Spleen (tissue), 11 donors: ENCODE measurements around the gene G6PC1. TPM values are rescaled to one million over a fixed set of nuclear protein-coding genes. Genes with fewer than 3 reads are reported as not detected.

Experiments
- DNase-seq: peaks from one replicate; pipeline ENCODE4 v3.0.0-alpha.2; 2020
- H3K27ac ChIP-seq, 8 donors: fragments of 200-600 bp; sonication (generic) in 7 of 8; 1 replicate in 4 of 8; 2 replicates in 4 of 8; pipeline versions ENCODE4 v1.5.0 to v1.8.0; 2016 to 2021; ENCODE audit warnings: inconsistent platforms in 4 of 8, mild to moderate bottlenecking in 4 of 8, moderate library complexity in 1 of 8
- H3K27me3 ChIP-seq, 7 donors: fragments of 200-600 bp; sonication (generic) in 6 of 7; replicated peaks in 1 of 7; 1 replicate in 4 of 7; 2 replicates in 3 of 7; pipeline versions ENCODE4 v1.5.0 to v1.8.0; 2016 to 2021; ENCODE audit warnings: inconsistent platforms in 3 of 7, mild to moderate bottlenecking in 1 of 7
- H3K36me3 ChIP-seq, 6 donors: fragments of 200-600 bp; sonication (generic) in 5 of 6; 1 replicate in 4 of 6; 2 replicates in 2 of 6; pipeline versions ENCODE4 v1.5.0 to v1.8.0; 2016 to 2021; ENCODE audit warnings: inconsistent platforms in 2 of 6
- H3K4me1 ChIP-seq, 6 donors: fragments of 200-600 bp; sonication (generic) in 5 of 6; 1 replicate in 3 of 6; 2 replicates in 3 of 6; pipeline versions ENCODE4 v1.5.0 to v1.8.0; 2016 to 2021; ENCODE audit warnings: inconsistent platforms in 3 of 6
- H3K4me3 ChIP-seq, 8 donors: fragments of 200-600 bp; sonication (generic) in 7 of 8; 1 replicate in 4 of 8; 2 replicates in 4 of 8; pipeline versions ENCODE4 v1.5.0 to v1.8.0; 2016 to 2021; ENCODE audit warnings: inconsistent platforms in 4 of 8, mild to moderate bottlenecking in 4 of 8, moderate library complexity in 2 of 8
- H3K9me3 ChIP-seq, 8 donors: fragments of 200-600 bp; sonication (generic) in 7 of 8; 1 replicate in 4 of 8; 2 replicates in 4 of 8; pipeline versions ENCODE4 v1.5.0 to v1.8.0; 2016 to 2021; ENCODE audit warnings: inconsistent platforms in 4 of 8
- POLR2A ChIP-seq, 3 donors: fragments of 450-650 bp; IDR thresholded peaks; one replicate each; pipeline ENCODE4 v1.5.1; 2017; ENCODE audit warnings: antibody characterized with exemption in 3 of 3, mild to moderate bottlenecking in 1 of 3
- POLR2AphosphoS5 ChIP-seq, 3 donors: sonication (generic); formaldehyde crosslinking; IDR thresholded peaks; one replicate each; pipeline ENCODE4 v1.5.1; 2017; ENCODE audit warnings: antibody characterized with exemption in 3 of 3
- WGBS, 5 donors: extraction: QIAGEN DNeasy Blood & Tissue Kit in 3 of 5; methylation state at CpG; one replicate each; pipeline versions ENCODE4 v1.1.5 to v1.1.7; 2013 to 2018; 5-methylcytosine and 5-hydroxymethylcytosine counted together
- intact Hi-C: fragments of 100-400 bp; cut with DNase I; formaldehyde crosslinking; loops from one replicate; pipeline ENCODE4 v1.15.0; 2023; ENCODE audit warnings: low total_unique reads
- polyA plus RNA-seq, 3 donors: library from polyadenylated mRNA; stranded (reverse); fragments of 200-250 nt; gene quantifications; one replicate each; pipeline ENCODE4 v1.2.1, GENCODE V29; 2013
- total RNA-seq, 7 donors: library from RNA; depleted of rRNA in 3 of 7; stranded (reverse); fragments of >200 nt in 3 of 7; fragmentation: NEBNext Ultra II Directional in 4 of 7; extraction: Animal tissue kit (Norgen Biotek cat#: 25700) in 4 of 7; gene quantifications; one replicate each; pipeline versions ENCODE4 v1.1.0 to v1.2.1, GENCODE V29; 2016 to 2021
- TF ChIP-seq, protein P1 (sequence below), 11 experiments: fragments of 200-600 bp in 7 of 11; fragments of 450-650 bp in 4 of 11; sonication (generic) in 4 of 11; IDR thresholded peaks in 8 of 11; conservative IDR thresholded peaks in 3 of 11; 1 replicate in 7 of 11; 2 replicates in 4 of 11; pipeline versions ENCODE4 v1.4.0 to v1.8.0; 2016 to 2021; ENCODE audit warnings: antibody characterized with exemption in 11 of 11, inconsistent platforms in 4 of 11, mild to moderate bottlenecking in 1 of 11
- donor health status: healthy with polysubstance abuse.
- donor health status: DM: no; HTN: no; CAD: no; lungs with moderate emphysema.
- donor health status: DM: no; HTN: no; CAD: no.
- donor health status: Bipolar disorder and iron deficiency.
- donor health status: healthy.
- donor health status: DM: no; HTN: no; CAD: no.
- donor health status: DM: yes; HTN: yes; CAD: no.

G6PC1 gene
- total and polyA plus RNA-seq, 10 donors = not detected

DNA sequence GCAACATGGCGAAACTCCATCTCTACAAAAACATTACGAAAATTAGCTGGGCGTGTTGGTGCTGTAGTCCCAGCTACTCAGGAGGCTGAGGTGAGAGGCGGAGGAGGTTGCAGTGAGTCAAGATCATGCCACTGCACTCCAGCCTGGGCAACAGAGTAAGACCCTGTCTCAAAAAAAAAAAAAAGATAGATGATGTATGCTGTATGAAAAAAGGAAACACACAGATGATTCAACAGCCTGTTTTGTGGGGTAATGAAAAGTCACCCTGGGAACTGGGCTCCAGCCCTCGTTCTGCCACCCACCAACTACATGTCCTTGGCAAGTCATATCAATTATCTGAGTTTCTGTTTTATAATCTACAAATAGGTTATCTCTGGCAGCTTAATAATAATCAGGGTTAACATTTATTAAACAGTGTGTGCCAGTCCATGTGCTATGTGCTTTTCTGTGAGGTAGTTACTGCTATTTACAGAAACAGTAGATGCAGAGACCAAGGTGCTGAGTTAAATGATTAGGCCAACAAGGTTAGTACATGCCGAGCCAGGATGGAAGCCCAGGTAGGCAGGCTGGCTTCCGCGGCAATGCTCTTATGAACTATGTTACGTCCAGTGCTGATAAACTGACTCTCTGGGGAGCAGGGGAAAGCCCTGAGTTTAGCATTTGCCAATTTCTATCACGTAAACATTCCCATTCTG lies 1.1 kb downstream of the G6PC1 start:
- Histone ChIP-seq H3K4me1 (no peaks in the 10 kb centered on the region), H3K27ac (no peak overlapping the region), H3K27me3 (peaks cover 0 to 4% (median 0%) of the 10 kb centered on the region in 7 donors), H3K9me3 (no peaks in the 10 kb centered on the region), H3K4me3 (no peak overlapping the region), H3K36me3 (no peaks in the 10 kb centered on the region)
- TF ChIP-seq, protein P1, sequence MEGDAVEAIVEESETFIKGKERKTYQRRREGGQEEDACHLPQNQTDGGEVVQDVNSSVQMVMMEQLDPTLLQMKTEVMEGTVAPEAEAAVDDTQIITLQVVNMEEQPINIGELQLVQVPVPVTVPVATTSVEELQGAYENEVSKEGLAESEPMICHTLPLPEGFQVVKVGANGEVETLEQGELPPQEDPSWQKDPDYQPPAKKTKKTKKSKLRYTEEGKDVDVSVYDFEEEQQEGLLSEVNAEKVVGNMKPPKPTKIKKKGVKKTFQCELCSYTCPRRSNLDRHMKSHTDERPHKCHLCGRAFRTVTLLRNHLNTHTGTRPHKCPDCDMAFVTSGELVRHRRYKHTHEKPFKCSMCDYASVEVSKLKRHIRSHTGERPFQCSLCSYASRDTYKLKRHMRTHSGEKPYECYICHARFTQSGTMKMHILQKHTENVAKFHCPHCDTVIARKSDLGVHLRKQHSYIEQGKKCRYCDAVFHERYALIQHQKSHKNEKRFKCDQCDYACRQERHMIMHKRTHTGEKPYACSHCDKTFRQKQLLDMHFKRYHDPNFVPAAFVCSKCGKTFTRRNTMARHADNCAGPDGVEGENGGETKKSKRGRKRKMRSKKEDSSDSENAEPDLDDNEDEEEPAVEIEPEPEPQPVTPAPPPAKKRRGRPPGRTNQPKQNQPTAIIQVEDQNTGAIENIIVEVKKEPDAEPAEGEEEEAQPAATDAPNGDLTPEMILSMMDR (IDR thresholded peaks at IDR 0.05 in 8 of 11, conservative IDR thresholded peaks at IDR 0.05 in 3 of 11) = no peak
- TF ChIP-seq POLR2A (IDR thresholded peaks at IDR 0.05) (no peak), POLR2AphosphoS5 (IDR thresholded peaks at IDR 0.05) (no peak)
- intact Hi-C loops = no loop called here
- no peak for DNase-seq
- WGBS, 5 donors = 77 to 90% (median 85%) methylated on average over 10 of the region's 10 CpGs

DNA sequence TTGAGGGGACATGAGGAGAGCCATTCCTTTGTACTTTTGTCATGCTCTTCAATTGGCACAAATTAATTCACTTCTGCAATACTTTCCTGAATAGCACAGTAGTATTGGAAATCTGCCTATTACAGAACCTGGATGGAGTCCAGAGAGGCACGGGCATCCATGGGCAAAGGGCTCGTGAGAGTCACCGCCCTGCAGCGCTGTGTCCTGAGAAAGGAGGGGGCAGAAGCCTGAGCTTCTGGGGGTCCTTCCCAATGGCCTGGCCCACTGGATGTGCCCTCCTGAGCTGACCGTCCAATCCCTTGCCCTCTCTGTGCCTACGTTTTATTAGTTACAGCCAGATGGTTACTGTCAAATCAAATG lies 3.5 kb downstream of the G6PC1 start:
- no peaks in the 10 kb centered on the region for H3K4me1 ChIP-seq
- no peak overlapping the region for H3K27ac ChIP-seq
- no peaks in the 10 kb centered on the region for H3K9me3 ChIP-seq
- peaks cover 0 to 4% (median 0%) of the 10 kb centered on the region in 7 donors for H3K27me3 ChIP-seq
- no peak for DNase-seq
- intact Hi-C loops = no loop called here
- WGBS, 5 donors = 76 to 87% (median 78%) methylated on average over 6 of the region's 6 CpGs
- no peak overlapping the region for H3K4me3 ChIP-seq
- H3K36me3 ChIP-seq = no peaks in the 10 kb centered on the region
- TF ChIP-seq, protein P1 (IDR thresholded peaks at IDR 0.05 in 8 of 11, conservative IDR thresholded peaks at IDR 0.05 in 3 of 11) = no peak
- TF ChIP-seq POLR2A (IDR thresholded peaks at IDR 0.05) = no peak
- no peak for TF ChIP-seq POLR2AphosphoS5 (IDR thresholded peaks at IDR 0.05)

DNA sequence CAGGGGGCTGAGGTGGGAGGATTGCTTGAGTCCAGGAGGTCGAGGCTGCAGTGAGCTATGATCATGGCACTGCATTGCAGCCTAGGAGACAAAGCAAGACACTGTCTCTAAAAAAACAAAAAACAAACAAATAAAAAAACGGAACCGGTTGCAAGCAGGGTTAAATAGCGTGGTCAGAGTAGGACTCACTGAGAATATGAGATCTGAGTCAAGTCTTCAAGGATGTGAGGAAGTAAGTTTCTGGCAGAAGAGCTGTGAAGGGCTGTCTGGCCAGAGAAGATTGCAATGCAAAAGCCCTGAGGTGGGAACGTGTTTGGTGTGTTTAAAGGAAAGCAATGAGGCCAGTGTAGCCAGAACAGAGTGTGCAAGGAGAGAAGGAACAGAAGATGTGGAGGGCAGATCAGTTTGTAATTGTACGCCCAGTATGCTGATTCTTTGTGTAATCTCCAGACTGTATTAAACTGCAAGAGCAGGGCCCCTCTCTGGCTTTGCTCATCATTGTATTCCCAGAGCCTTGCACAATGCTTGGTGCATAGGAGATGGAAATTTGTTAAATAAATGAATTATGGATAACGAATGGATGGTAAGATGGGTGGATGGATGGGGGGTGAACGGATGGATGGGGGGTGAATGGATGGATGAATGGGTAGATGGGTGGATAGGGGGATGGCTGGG lies 6.3 kb downstream of the G6PC1 start:
- no peaks in the 10 kb centered on the region for H3K4me1 ChIP-seq
- TF ChIP-seq, protein P1 (IDR thresholded peaks at IDR 0.05 in 8 of 11, conservative IDR thresholded peaks at IDR 0.05 in 3 of 11) = no peak
- TF ChIP-seq POLR2A (IDR thresholded peaks at IDR 0.05) = no peak
- TF ChIP-seq POLR2AphosphoS5 (IDR thresholded peaks at IDR 0.05) = no peak
- no peak overlapping the region for H3K27ac ChIP-seq
- intact Hi-C loops = no loop called here
- no peak overlapping the region for H3K4me3 ChIP-seq
- 69 to 80% (median 74%) methylated on average over 8 of the region's 8 CpGs for WGBS, 5 donors
- H3K27me3 ChIP-seq = peaks cover 0 to 14% (median 0%) of the 10 kb centered on the region in 7 donors
- H3K9me3 ChIP-seq = no peaks in the 10 kb centered on the region
- no peaks in the 10 kb centered on the region for H3K36me3 ChIP-seq
- no peak for DNase-seq
